ENCODE results near the gene EDNRB.

GRCh38 chr13:77865622-77866021, 53.0 kb downstream of the EDNRB start:
- TF ChIP-seq CTCF (IDR thresholded peaks at IDR 0.05) (no peak), EP300 (IDR thresholded peaks at IDR 0.05) (no peak), POLR2A (IDR thresholded peaks at IDR 0.05) (no peak)
